GM23338 (cell line): ENCODE results near the gene TRIM25.

Source experiments
- CTCF ChIP-seq, 2 experiments: fragments of 200-600 bp in 1 of 2; sonication (generic) in 1 of 2; conservative IDR thresholded peaks; 2 replicates each; pipeline versions ENCODE4 v1.5.1 to v1.6.1; 2016 to 2017; ENCODE audit warnings: antibody characterized with exemption in 2 of 2, low read depth in 2 of 2, mild to moderate bottlenecking in 2 of 2, moderate library complexity in 1 of 2
- ETS1 ChIP-seq: IDR thresholded peaks from 2 replicates; pipeline ENCODE4 v1.6.1; 2016; ENCODE audit warnings: antibody characterized with exemption
- JUNB ChIP-seq: IDR thresholded peaks from one replicate; pipeline ENCODE4 v1.6.1; 2016; ENCODE audit warnings: antibody characterized with exemption; ENCODE audit not compliant: unreplicated experiment
- NANOG ChIP-seq: IDR thresholded peaks from 2 replicates; pipeline ENCODE4 v1.6.1; 2016; ENCODE audit warnings: antibody characterized with exemption, borderline replicate concordance
- POLR2AphosphoS5 ChIP-seq: IDR thresholded peaks from 2 replicates; pipeline ENCODE4 v1.6.1; 2016; ENCODE audit warnings: antibody characterized with exemption, low read depth
- REST ChIP-seq: IDR thresholded peaks from one replicate; pipeline ENCODE4 v1.6.1; 2018; ENCODE audit warnings: antibody characterized with exemption; ENCODE audit not compliant: unreplicated experiment

- TF ChIP-seq POLR2AphosphoS5 (no peak), CTCF (conservative IDR thresholded peaks at IDR 0.05; ENCODE audit: low read depth in 2 of 2) (no peak), JUNB (no peak), ETS1 (no peak), REST (no peak), NANOG (no peak)
Measured at GRCh38 chr17:56919717-56920116, 5.9 kb upstream of the TRIM25 start.
